ENCODE results near the gene CREB5.

CREB5 gene

DNA sequence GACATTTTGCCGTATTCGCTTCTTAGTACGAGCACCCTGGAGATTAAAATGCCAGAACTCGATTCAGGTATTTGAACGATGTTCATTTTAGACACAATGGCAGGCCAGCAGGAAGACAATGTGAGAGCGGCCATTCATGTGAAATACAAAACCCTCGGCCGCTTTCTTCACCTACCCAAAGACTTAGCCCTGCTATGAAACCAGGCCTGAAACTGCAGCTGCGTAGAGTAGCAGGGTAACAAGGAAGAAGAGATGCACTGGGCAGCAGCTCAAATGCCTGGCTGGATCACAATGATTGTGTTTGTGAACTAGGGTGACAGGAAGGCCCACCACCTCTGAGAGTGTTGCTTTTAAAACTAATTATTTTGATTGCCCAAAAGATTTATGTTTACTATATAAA is 311.0 kb downstream of the CREB5 start:
- Histone ChIP-seq H3K4me1 (ENCODE audit: control insufficient read depth, insufficient read depth, low read length) (no peaks in the 10 kb centered on the region), H3K4me3 (ENCODE audit: low read length in 2 of 2) (no peak overlapping the region), H3K9me3 (ENCODE audit: control insufficient read depth in 2 of 2, low read length in 2 of 2) (no peaks in the 10 kb centered on the region), H3K27ac (ENCODE audit: low read length) (no peak overlapping the region), H3K27me3 (ENCODE audit: control insufficient read depth in 1 of 2, insufficient read depth in 2 of 2, low read length in 2 of 2) (no peaks in the 10 kb centered on the region), H3K36me3 (ENCODE audit: control insufficient read depth in 2 of 2, insufficient read depth in 2 of 2, low read length in 2 of 2) (peaks cover 10 to 12% of the 10 kb centered on the region in 2 donors), H3K9ac (ENCODE audit: low read length in 2 of 2) (no peak overlapping the region)

DNA sequence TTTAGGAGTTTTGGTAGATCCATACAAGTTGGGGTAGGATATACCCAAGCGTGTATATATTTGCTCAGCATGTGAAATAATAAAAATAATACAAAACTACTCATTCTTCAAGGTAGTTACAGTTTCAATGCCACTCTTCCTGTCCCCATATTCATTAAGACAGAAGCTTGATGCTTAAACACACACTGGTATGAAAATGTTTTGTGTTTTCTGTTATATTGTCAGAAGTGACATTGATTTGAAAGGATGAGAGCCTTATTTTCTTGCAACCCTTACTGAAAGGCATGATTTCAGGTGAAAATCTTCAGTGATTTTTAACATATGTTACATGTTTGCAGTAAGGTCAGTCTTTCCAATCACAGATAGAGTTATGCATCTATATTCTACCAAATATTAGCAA is 312.2 kb downstream of the CREB5 start:
- Histone ChIP-seq H3K27me3 (ENCODE audit: control insufficient read depth in 1 of 2, insufficient read depth in 2 of 2, low read length in 2 of 2) (no peaks in the 10 kb centered on the region), H3K27ac (ENCODE audit: low read length) (no peak overlapping the region), H3K4me1 (ENCODE audit: control insufficient read depth, insufficient read depth, low read length) (no peaks in the 10 kb centered on the region), H3K9ac (ENCODE audit: low read length in 2 of 2) (no peak overlapping the region), H3K9me3 (ENCODE audit: control insufficient read depth in 2 of 2, low read length in 2 of 2) (no peaks in the 10 kb centered on the region), H3K4me3 (ENCODE audit: low read length in 2 of 2) (no peak overlapping the region), H3K36me3 (ENCODE audit: control insufficient read depth in 2 of 2, insufficient read depth in 2 of 2, low read length in 2 of 2) (peaks cover 4 to 7% of the 10 kb centered on the region in 2 donors)

DNA sequence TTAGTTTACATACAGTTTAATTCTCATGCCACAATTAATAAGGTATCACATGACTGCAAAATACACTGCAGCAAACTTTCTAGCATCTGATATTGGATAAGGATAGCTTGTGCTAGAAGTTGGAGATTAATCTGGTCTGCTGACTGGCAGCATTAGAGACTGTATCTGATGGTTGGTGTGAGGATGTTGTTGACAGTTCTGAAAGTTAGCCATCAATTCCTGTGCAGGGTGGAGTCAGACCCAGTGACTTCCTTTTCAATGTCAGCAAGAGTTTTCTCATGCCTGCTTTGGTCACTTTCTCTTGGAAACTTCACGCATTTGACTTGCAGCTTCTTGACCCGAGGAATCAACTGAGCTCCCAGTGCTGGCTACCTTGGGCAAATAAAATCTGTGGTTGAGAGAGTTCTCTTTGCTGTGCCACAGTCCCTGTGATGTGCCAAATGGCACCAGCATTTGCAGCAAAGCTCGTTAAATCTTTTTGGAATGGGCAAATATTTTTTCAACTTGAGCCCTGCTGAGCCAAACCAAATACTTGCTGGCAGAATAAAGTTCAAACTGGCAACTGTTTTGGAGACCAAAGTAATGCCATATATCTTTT is 312.8 kb downstream of the CREB5 start:
- peaks cover 2% of the 10 kb centered on the region for H3K4me1 ChIP-seq (ENCODE audit: control insufficient read depth, insufficient read depth, low read length)
- H3K36me3 ChIP-seq (ENCODE audit: control insufficient read depth in 2 of 2, insufficient read depth in 2 of 2, low read length in 2 of 2), result peaks cover 4 to 7% of the 10 kb centered on the region in 2 donors
- no peaks in the 10 kb centered on the region for H3K27me3 ChIP-seq (ENCODE audit: control insufficient read depth in 1 of 2, insufficient read depth in 2 of 2, low read length in 2 of 2)
- H3K9ac ChIP-seq (ENCODE audit: low read length in 2 of 2), result no peak overlapping the region
- no peaks in the 10 kb centered on the region for H3K9me3 ChIP-seq (ENCODE audit: control insufficient read depth in 2 of 2, low read length in 2 of 2)
- H3K4me3 ChIP-seq (ENCODE audit: low read length in 2 of 2), result no peak overlapping the region
- no peak overlapping the region for H3K27ac ChIP-seq (ENCODE audit: low read length)

DNA sequence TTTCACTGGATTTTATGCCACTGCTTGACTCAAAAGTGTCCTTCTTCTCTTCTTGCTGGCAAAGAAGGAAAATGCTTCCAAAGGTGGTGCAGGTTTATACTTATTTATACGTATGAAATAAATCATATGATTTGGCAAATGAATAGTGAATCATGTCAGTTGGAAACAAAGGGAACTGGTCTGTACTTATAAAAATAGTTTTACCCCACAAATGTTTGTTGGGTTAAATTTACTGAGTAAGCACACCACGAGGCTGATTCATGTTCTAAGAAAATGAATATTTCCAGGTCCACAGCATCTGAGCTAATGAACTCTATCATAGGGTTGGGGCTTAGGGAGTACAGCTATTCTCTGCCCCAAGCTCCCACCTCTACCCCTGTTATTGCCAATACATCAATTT is 313.6 kb downstream of the CREB5 start:
- Histone ChIP-seq H3K9me3 (ENCODE audit: control insufficient read depth in 2 of 2, low read length in 2 of 2) (no peaks in the 10 kb centered on the region), H3K4me1 (ENCODE audit: control insufficient read depth, insufficient read depth, low read length) (peaks cover 7% of the 10 kb centered on the region), H3K36me3 (ENCODE audit: control insufficient read depth in 2 of 2, insufficient read depth in 2 of 2, low read length in 2 of 2) (peaks cover 2 to 7% of the 10 kb centered on the region in 2 donors), H3K4me3 (ENCODE audit: low read length in 2 of 2) (no peak overlapping the region), H3K27ac (ENCODE audit: low read length) (no peak overlapping the region), H3K9ac (ENCODE audit: low read length in 2 of 2) (no peak overlapping the region), H3K27me3 (ENCODE audit: control insufficient read depth in 1 of 2, insufficient read depth in 2 of 2, low read length in 2 of 2) (no peaks in the 10 kb centered on the region)

DNA sequence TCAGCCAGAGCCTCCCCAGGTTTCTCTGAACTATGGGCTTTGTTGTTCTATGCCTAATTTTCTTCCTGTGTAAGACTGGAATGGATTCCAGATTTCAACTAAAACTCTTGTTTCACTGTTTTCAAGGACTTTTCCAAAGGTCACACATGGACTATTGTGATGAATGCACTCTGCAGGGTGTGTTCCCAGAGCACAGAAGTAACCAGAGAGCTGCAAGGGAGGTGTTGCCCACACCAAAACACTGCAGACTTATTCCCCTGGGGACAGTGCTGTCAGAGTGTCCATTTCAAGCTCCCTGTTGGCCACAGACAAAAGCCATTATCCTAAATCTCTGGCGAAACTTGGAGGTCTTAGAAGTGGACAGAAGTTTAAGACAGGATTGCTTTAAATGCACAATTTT is 314.2 kb downstream of the CREB5 start:
- Histone ChIP-seq H3K4me3 (ENCODE audit: low read length in 2 of 2) (no peak overlapping the region), H3K9me3 (ENCODE audit: control insufficient read depth in 2 of 2, low read length in 2 of 2) (no peaks in the 10 kb centered on the region), H3K27ac (ENCODE audit: low read length) (no peak overlapping the region), H3K4me1 (ENCODE audit: control insufficient read depth, insufficient read depth, low read length) (peaks cover 7% of the 10 kb centered on the region), H3K36me3 (ENCODE audit: control insufficient read depth in 2 of 2, insufficient read depth in 2 of 2, low read length in 2 of 2) (peaks cover 2 to 7% of the 10 kb centered on the region in 2 donors), H3K27me3 (ENCODE audit: control insufficient read depth in 1 of 2, insufficient read depth in 2 of 2, low read length in 2 of 2) (no peaks in the 10 kb centered on the region), H3K9ac (ENCODE audit: low read length in 2 of 2) (no peak overlapping the region)

DNA sequence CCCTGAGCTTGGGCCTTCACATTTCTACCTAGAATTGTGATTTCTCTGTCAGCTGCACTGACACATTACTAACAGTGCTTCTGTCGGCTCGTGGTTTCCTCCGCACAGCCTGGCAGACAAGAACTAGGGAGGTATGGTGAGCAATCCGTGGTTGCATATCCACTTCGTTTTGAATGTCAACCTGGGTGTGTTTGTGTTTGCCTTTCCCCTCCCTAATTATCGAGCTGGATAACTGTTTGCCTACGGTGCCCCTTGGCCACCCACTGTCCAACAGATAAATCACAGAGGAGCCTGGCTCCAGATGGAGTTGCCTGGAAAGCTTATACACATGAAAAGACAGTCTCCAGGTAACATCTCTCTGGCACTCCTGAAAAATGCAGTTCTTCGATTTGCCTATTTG is 317.0 kb downstream of the CREB5 start:
- Histone ChIP-seq H3K4me3 (ENCODE audit: low read length in 2 of 2) (no peak overlapping the region), H3K9ac (ENCODE audit: low read length in 2 of 2) (no peak overlapping the region), H3K27ac (ENCODE audit: low read length) (no peak overlapping the region)

DNA sequence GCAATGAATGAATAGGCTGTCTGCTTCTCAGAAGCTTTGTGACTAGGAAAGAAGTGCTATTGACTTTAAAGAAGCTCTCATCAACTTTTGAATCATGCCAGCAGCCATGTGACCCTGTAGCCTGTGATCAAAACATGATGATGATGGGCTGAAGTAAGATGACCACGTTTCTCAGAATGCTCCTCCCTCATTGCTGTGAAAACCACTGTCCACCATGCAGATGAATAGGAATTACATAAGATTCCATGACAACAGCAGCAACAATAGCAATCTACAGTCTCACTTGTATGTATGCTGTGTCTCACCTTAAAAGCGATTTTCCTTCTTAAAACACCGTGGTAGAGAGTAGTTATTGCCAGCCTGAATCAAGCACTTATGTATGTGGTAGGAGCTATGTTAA is 317.4 kb downstream of the CREB5 start:
- H3K27me3 ChIP-seq (ENCODE audit: control insufficient read depth in 1 of 2, insufficient read depth in 2 of 2, low read length in 2 of 2), result no peaks in the 10 kb centered on the region
- peaks cover 14% of the 10 kb centered on the region for H3K4me1 ChIP-seq (ENCODE audit: control insufficient read depth, insufficient read depth, low read length)
- no peak overlapping the region for H3K4me3 ChIP-seq (ENCODE audit: low read length in 2 of 2)
- no peak overlapping the region for H3K9ac ChIP-seq (ENCODE audit: low read length in 2 of 2)
- no peaks in the 10 kb centered on the region for H3K36me3 ChIP-seq (ENCODE audit: control insufficient read depth in 2 of 2, insufficient read depth in 2 of 2, low read length in 2 of 2)
- no peaks in the 10 kb centered on the region for H3K9me3 ChIP-seq (ENCODE audit: control insufficient read depth in 2 of 2, low read length in 2 of 2)
- H3K27ac ChIP-seq (ENCODE audit: low read length), result no peak overlapping the region

More for the DNA sequence above, 317.0 kb downstream of the CREB5 start:
- no peaks in the 10 kb centered on the region for H3K27me3 ChIP-seq (ENCODE audit: control insufficient read depth in 1 of 2, insufficient read depth in 2 of 2, low read length in 2 of 2)
- H3K9me3 ChIP-seq (ENCODE audit: control insufficient read depth in 2 of 2, low read length in 2 of 2), result no peaks in the 10 kb centered on the region
- H3K36me3 ChIP-seq (ENCODE audit: control insufficient read depth in 2 of 2, insufficient read depth in 2 of 2, low read length in 2 of 2), result peaks cover 0 to under 1% of the 10 kb centered on the region in 2 donors
- peaks cover 14% of the 10 kb centered on the region for H3K4me1 ChIP-seq (ENCODE audit: control insufficient read depth, insufficient read depth, low read length)

DNA sequence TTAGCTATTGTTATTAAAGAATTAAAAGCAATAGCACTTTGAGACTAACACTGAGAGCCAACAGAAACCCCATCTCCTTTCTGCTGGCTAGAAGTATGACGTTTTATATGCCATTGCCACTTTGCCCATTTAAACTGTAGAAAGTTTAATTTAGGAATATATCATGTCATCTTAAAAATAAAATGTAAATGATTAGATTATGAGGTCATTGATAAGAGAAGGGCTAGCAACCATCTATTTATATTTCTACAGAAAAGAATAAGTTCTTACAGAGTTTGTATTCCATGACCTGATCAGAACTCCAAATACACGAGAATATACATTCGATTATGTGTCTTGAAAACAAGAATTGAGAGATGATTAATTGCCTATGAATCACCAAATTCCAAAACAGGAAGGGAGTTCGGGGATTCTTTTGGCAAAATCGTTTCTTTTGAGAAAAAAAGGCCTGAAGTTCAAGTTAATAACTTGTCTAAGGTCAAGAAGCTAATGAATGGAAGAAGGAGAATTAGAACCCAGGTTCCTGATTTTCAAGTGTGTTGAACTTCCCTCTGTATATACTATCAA is 318.9 kb downstream of the CREB5 start:
- Histone ChIP-seq H3K9me3 (ENCODE audit: control insufficient read depth in 2 of 2, low read length in 2 of 2) (no peaks in the 10 kb centered on the region), H3K9ac (ENCODE audit: low read length in 2 of 2) (no peak overlapping the region), H3K4me3 (ENCODE audit: low read length in 2 of 2) (no peak overlapping the region), H3K4me1 (ENCODE audit: control insufficient read depth, insufficient read depth, low read length) (peaks cover 14% of the 10 kb centered on the region), H3K27ac (ENCODE audit: low read length) (no peak overlapping the region), H3K27me3 (ENCODE audit: control insufficient read depth in 1 of 2, insufficient read depth in 2 of 2, low read length in 2 of 2) (no peaks in the 10 kb centered on the region), H3K36me3 (ENCODE audit: control insufficient read depth in 2 of 2, insufficient read depth in 2 of 2, low read length in 2 of 2) (no peaks in the 10 kb centered on the region)

DNA sequence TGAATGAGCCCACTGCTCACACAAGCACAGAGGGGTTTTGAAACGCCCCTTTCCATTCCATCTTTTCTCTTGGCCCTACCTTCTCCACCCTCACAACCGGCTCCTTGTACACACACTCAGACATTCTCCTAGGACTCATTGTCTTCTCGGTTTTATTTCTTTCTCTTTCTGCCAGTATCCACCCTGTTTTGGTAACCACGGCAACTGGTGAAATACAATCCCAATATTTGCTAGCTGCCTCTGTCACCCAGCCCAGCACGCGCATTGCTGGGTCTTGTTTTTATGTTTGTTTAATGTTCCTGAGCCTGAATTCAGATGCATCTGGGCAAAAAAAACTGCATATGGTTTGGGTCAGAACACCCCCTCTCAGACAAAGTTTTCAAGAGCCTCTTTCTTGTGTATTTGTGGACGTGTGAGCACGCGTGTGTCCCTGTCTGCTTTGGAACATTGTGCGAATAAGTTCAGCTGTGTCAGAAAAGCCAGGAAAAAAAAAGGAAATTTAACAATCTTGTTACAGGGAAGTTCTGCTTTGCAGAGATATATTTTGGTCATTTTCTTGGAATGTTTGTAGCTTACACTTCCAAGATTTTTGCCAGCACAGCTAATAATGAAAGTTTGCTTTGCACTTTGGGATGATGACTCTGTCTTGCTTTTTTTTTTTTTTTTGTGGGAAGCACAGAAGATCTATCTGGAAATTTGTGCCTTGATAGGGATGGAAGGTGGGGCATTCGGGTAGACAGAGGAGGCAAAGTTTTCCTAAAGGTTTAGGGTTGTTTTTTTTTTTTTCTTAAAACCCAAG is 320.0 kb downstream of the CREB5 start:
- no peak overlapping the region for H3K9ac ChIP-seq (ENCODE audit: low read length in 2 of 2)
- H3K4me1 ChIP-seq (ENCODE audit: control insufficient read depth, insufficient read depth, low read length), result peaks cover 14% of the 10 kb centered on the region
- peak overlapping the region in 1 of 2 donors; percentile 35 for H3K4me3 ChIP-seq (ENCODE audit: low read length in 2 of 2)
- H3K27me3 ChIP-seq (ENCODE audit: control insufficient read depth in 1 of 2, insufficient read depth in 2 of 2, low read length in 2 of 2), result no peaks in the 10 kb centered on the region
- H3K36me3 ChIP-seq (ENCODE audit: control insufficient read depth in 2 of 2, insufficient read depth in 2 of 2, low read length in 2 of 2), result no peaks in the 10 kb centered on the region
- no peak overlapping the region for H3K27ac ChIP-seq (ENCODE audit: low read length)
- H3K9me3 ChIP-seq (ENCODE audit: control insufficient read depth in 2 of 2, low read length in 2 of 2), result no peaks in the 10 kb centered on the region

DNA sequence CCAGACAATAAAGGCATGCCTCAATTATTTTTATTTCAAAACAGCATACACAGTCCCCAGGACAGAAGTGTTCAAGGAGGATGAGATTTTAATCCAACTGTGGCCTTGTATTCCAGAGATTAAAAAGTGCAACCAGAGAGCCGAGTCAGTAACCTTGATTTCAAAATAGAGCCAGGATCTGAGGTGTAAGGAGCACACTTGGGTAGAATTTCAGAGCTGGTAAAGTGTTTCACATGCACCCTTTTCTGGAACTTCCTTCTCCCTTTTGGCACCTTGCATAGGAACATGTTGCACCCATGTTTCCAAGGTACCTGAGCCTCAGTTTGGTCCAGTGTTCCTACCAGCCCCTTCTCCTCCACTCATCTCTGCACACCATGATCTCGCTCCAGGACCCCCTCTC is 320.7 kb downstream of the CREB5 start:
- Histone ChIP-seq H3K4me3 (ENCODE audit: low read length in 2 of 2) (no peak overlapping the region), H3K9me3 (ENCODE audit: control insufficient read depth in 2 of 2, low read length in 2 of 2) (no peaks in the 10 kb centered on the region), H3K36me3 (ENCODE audit: control insufficient read depth in 2 of 2, insufficient read depth in 2 of 2, low read length in 2 of 2) (no peaks in the 10 kb centered on the region), H3K4me1 (ENCODE audit: control insufficient read depth, insufficient read depth, low read length) (peaks cover 14% of the 10 kb centered on the region), H3K27me3 (ENCODE audit: control insufficient read depth in 1 of 2, insufficient read depth in 2 of 2, low read length in 2 of 2) (no peaks in the 10 kb centered on the region), H3K9ac (ENCODE audit: low read length in 2 of 2) (no peak overlapping the region), H3K27ac (ENCODE audit: low read length) (no peak overlapping the region)

DNA sequence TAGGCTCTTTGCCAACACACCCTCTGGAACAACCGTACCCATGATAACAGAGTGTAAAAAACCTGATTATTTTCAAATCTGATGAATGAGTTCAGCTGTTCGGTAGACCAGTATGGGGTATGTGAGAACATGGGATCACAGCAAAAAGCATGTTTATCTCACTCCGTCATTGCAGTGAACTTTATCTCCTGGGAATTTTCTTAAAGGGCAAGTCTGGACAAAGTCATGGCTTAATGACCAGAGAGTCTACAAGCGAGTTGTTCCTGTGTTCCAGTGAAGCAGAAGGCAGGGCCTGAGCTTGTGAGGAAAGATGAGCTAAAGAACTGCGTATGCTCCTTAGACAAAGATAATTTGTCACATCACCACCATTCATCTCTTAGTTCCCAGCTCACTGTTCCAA is 326.1 kb downstream of the CREB5 start:
- H3K27ac ChIP-seq (ENCODE audit: low read length), result no peak overlapping the region
- H3K36me3 ChIP-seq (ENCODE audit: control insufficient read depth in 2 of 2, insufficient read depth in 2 of 2, low read length in 2 of 2), result no peaks in the 10 kb centered on the region
- no peaks in the 10 kb centered on the region for H3K9me3 ChIP-seq (ENCODE audit: control insufficient read depth in 2 of 2, low read length in 2 of 2)
- peaks cover 2% of the 10 kb centered on the region for H3K4me1 ChIP-seq (ENCODE audit: control insufficient read depth, insufficient read depth, low read length)
- H3K9ac ChIP-seq (ENCODE audit: low read length in 2 of 2), result no peak overlapping the region
- no peak overlapping the region for H3K4me3 ChIP-seq (ENCODE audit: low read length in 2 of 2)
- H3K27me3 ChIP-seq (ENCODE audit: control insufficient read depth in 1 of 2, insufficient read depth in 2 of 2, low read length in 2 of 2), result no peaks in the 10 kb centered on the region

All from stomach smooth muscle (tissue), 2 donors.